ENCODE measurements around the gene GLP1R. TPM values are rescaled to one million over a fixed set of nuclear protein-coding genes. Genes with fewer than 3 reads are reported as not detected.
"Not testable (repeated sequence)": the region's sequence is repeated elsewhere in the genome, so short reads cannot be mapped to it uniquely, and the experiment has no call there.

The GLP1R gene
- total RNA-seq, 8 experiments from 2014 or later, result 0.05 to 0.71 (median 0.14) TPM; not detected in 3

DNA sequence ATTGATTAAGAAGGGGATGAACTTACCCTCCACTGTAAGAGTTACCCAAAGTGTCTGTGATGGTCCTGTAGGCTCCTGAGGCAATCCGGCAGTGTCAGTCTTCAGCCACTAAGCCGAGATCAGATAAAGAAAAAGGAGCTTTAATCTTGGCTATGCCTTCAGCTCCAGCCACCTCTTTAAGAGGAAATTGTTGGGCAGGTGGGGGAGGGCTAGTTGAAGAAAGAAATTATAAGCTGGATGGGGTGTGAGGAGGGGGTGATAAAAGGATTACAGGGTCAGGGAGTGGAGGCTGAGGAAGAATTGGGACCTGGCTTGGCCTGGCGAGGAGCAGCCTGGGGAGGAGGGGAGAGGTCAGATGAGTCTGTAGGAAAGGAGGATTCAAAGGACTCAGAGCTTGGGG lies 86.2 kb downstream of the GLP1R start:
- H3K4me3 ChIP-seq; in situ Hi-C loops (cut with MboI; ENCODE audit: low pct_unique_long_range_greater_than_20kb in 2 of 9, low sequenced_read_pairs in 9 of 9, unreplicated experiment in 9 of 9); H3K27ac ChIP-seq; ATAC-seq (replicated peaks in 6 of 8): not testable (repeated sequence)
- H3K4me1 ChIP-seq (replicated peaks in 1 of 2), result peaks cover 5 to 11% of the 10 kb centered on the region in 2 donors
- WGBS, 10 experiments, result 20 to 100% (median 64%) methylated on average over 1 to 2 of the region's 3 CpGs; no CpG with 5 or more reads in 5 of the 10 experiments

DNA sequence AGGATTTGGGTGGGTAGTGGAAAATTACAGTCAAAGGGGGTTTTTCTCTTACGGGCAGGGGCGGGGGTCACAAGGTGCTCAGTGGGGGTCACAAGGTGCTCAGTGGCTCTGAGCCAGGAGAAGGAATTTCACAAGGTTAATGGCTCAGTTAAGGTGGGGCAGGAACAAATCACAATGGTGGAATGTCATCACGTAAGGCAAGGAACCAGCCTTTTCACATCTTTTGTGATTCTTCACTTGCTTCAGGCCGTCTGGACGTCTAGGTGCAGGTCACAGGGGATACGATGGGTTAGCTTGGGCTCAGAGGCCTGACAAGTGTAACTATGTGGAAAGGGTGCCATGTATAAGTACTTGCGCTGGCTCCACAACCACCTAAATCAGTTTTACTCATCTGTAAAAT lies 87.6 kb downstream of the GLP1R start:
- H3K27ac ChIP-seq; H3K4me3 ChIP-seq; H3K4me1 ChIP-seq (replicated peaks in 1 of 2); ATAC-seq (replicated peaks in 6 of 8); in situ Hi-C loops (cut with MboI; ENCODE audit: low pct_unique_long_range_greater_than_20kb in 2 of 9, low sequenced_read_pairs in 9 of 9, unreplicated experiment in 9 of 9): not testable (repeated sequence)
- WGBS, 10 experiments, result 8 to 100% (median 74%) methylated on average over 1 to 4 of the region's 7 CpGs; no CpG with 5 or more reads in 4 of the 10 experiments

DNA sequence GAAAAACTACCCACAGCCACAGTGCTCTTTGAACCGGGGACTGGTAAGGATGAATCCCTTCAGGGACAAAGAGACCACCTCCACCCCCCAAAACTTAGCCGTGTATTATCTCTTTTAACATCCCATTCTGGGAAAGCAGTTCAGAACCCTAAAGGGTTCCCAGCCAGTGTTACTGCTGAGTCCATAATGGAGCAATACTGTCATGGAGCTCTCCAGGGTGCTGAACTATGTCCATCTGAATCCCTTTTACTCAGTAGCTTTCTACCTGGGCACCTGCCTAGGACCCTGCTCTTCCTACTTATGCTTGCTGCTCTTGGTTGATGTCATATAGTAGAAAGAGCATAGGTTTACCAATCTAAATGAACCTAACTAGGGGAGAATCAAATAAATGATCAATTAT lies 88.7 kb downstream of the GLP1R start:
- in situ Hi-C loops (cut with MboI; ENCODE audit: low pct_unique_long_range_greater_than_20kb in 2 of 9, low sequenced_read_pairs in 9 of 9, unreplicated experiment in 9 of 9), result no loop called here
- 7 to 40% (median 19%) methylated on average over 1 to 2 of the region's 2 CpGs; no CpG with 5 or more reads in 3 of the 10 experiments for WGBS, 10 experiments
- no peak overlapping the region for H3K4me3 ChIP-seq
- peak in 2 of 8 experiments; percentile 19 to 51 for ATAC-seq (replicated peaks in 6 of 8)
- H3K27ac ChIP-seq, result no peak overlapping the region
- H3K4me1 ChIP-seq (replicated peaks in 1 of 2), result no peaks in the 10 kb centered on the region

Other genes with a start within 250 kb of the GLP1R start
- gene SAYSD1, start 66.4 kb downstream of the GLP1R start, total RNA-seq, result 10 to 100 TPM in 6 of 8 experiments, 1 to 10 TPM in 2; 8.8 to 14.3 (median 11.9) TPM
- gene KCNK5, start 180.7 kb downstream of the GLP1R start, total RNA-seq, result 10 to 100 TPM in 1 of 8 experiments, 1 to 10 TPM in 5, under 1 TPM in 2; 0.14 to 36.6 (median 2.5) TPM

Measured in motor neuron (in vitro differentiated cells).